Activated CD4-positive, alpha-beta T cell treated with anti-CD3 and anti-CD28 coated beads, Interleukin-2, amount 50 U/mL, for 4 hours (primary cell): ENCODE results near the gene SCGB3A1.

ENCODE experiments used
- DNase-seq, 2 experiments: peaks; one replicate each; pipeline ENCODE4 v3.0.0-alpha.2; 2020

The SCGB3A1 gene

GRCh38 chr5:180603076-180603594 lies 11.8 kb upstream of the SCGB3A1 start:
- no peak for DNase-seq

GRCh38 chr5:180602481-180603075 lies 11.3 kb upstream of the SCGB3A1 start:
- no peak for DNase-seq

GRCh38 chr5:180601591-180602480 lies 10.5 kb upstream of the SCGB3A1 start:
- DNase-seq, result no peak

GRCh38 chr5:180600554-180601041 lies 9.3 kb upstream of the SCGB3A1 start:
- DNase-seq, result no peak

- no peak for DNase-seq
Measured at GRCh38 chr5:180599981-180600553, 8.8 kb upstream of the SCGB3A1 start.

- no peak for DNase-seq
Measured at GRCh38 chr5:180599590-180599914, 8.3 kb upstream of the SCGB3A1 start.

GRCh38 chr5:180598797-180599589 lies 7.7 kb upstream of the SCGB3A1 start:
- DNase-seq, result no peak

GRCh38 chr5:180598316-180598701 lies 7.0 kb upstream of the SCGB3A1 start:
- no peak for DNase-seq

GRCh38 chr5:180596668-180597231 lies 5.5 kb upstream of the SCGB3A1 start:
- no peak for DNase-seq

GRCh38 chr5:180596115-180596667 lies 4.9 kb upstream of the SCGB3A1 start:
- no peak for DNase-seq

- no peak for DNase-seq
Measured at GRCh38 chr5:180595381-180596114, 4.2 kb upstream of the SCGB3A1 start.

- DNase-seq, result no peak
Measured at GRCh38 chr5:180595046-180595379, 3.7 kb upstream of the SCGB3A1 start.

- no peak for DNase-seq
Measured at GRCh38 chr5:180594311-180595045, 3.2 kb upstream of the SCGB3A1 start.

- DNase-seq, result no peak
Measured at GRCh38 chr5:180593446-180594206, 2.3 kb upstream of the SCGB3A1 start.

- no peak for DNase-seq
Measured at GRCh38 chr5:180592176-180592575, 877 bp upstream of the SCGB3A1 start.

- DNase-seq, result no peak
Measured at GRCh38 chr5:180590543-180591310, 572 bp downstream of the SCGB3A1 start.

- DNase-seq, result no peak
Measured at GRCh38 chr5:180589771-180590542, 1.3 kb downstream of the SCGB3A1 start.

- no peak for DNase-seq
Measured at GRCh38 chr5:180586870-180587269, 4.4 kb downstream of the SCGB3A1 start.

GRCh38 chr5:180586204-180586603 lies 5.1 kb downstream of the SCGB3A1 start:
- no peak for DNase-seq
